GM12878 (cell line): ENCODE measurements around the gene PLEKHA5. TPM values are rescaled to one million over a fixed set of nuclear protein-coding genes. Genes with fewer than 3 reads are reported as not detected.

ENCODE experiments used
- ATAC-seq: fragments of 200-7000 bp; cut with Tn5 transposase; 3 replicates; pipeline ENCODE4 v1.9.1; 2020; ENCODE audit warnings: mild to moderate bottlenecking, moderate library complexity
- BruUV-seq: library from RNA; stranded (reverse); fragments of 400-500 nt; replicated peaks from 2 replicates; lab custom pipeline; 2021; lab: Mats Ljungman, UMichigan
- CTCF ChIA-PET: fragments of 300-600 bp; sonication (Branson Sonifier 250); formaldehyde crosslinking; extraction: SDS; loops from one replicate; lab custom pipeline; 2021; ENCODE audit warnings: inconsistent platforms; lab: Yijun Ruan, JAX
- POLR2A ChIA-PET: fragments of 350-600 bp; formaldehyde crosslinking; extraction: SDS; loops from one replicate; lab custom pipeline; 2021; ENCODE audit warnings: inconsistent platforms; lab: Charles Lee
- RAD21 ChIA-PET: fragments of 300-600 bp; sonication (Branson Sonifier 250); formaldehyde crosslinking; loops from one replicate; lab custom pipeline; 2023; ENCODE audit warnings: antibody characterized with exemption; ENCODE audit not compliant: unreplicated experiment; lab: Charles Lee
- SMC1A ChIA-PET: fragments of 300-600 bp; sonication (Branson Sonifier 250); formaldehyde crosslinking; loops from one replicate; lab custom pipeline; 2023; ENCODE audit not compliant: unreplicated experiment, uncharacterized antibody; lab: Charles Lee
- DNase-seq: peaks from one replicate; pipeline ENCODE4 v3.0.0-alpha.2; 2011; ENCODE audit warnings: low read depth, low spot score
- FAIRE-seq: peaks from 3 replicates; lab custom pipeline; 2011; peaks lifted over from hg19 to GRCh38; lab: Jason Lieb, UNC
- H2AFZ ChIP-seq: 2 replicates; pipeline ENCODE4 v1.6.0; 2011; ENCODE audit warnings: low read depth, low read length, control low read depth; ENCODE audit not compliant: control insufficient read depth
- H3K27ac ChIP-seq: 2 replicates; pipeline ENCODE4 v1.5.1; 2011; ENCODE audit warnings: control low read depth; ENCODE audit not compliant: control insufficient read depth, insufficient read depth
- H3K27me3 ChIP-seq, 2 experiments: replicated peaks in 1 of 2; 2 replicates each; pipeline versions ENCODE4 v1.6.0 to v1.6.1; 2011; ENCODE audit warnings: low read length in 1 of 2; ENCODE audit not compliant: control insufficient read depth in 2 of 2, insufficient read depth in 2 of 2
- H3K36me3 ChIP-seq, 2 experiments: 2 replicates each; pipeline ENCODE4 v1.5.1; 2011; ENCODE audit warnings: low read length in 1 of 2; ENCODE audit not compliant: control insufficient read depth in 2 of 2, insufficient read depth in 2 of 2
- H3K4me1 ChIP-seq: 2 replicates; pipeline ENCODE4 v1.6.1; 2011; ENCODE audit warnings: mild to moderate bottlenecking, low read length, moderate library complexity, mixed read lengths; ENCODE audit not compliant: control insufficient read depth, insufficient read depth
- H3K4me2 ChIP-seq: 2 replicates; pipeline ENCODE4 v1.6.0; 2011; ENCODE audit warnings: control low read depth; ENCODE audit not compliant: control insufficient read depth, insufficient read depth
- H3K4me3 ChIP-seq: fragments of 200-600 bp; sonication (generic); 2 replicates; pipeline ENCODE4 v1.5.1; 2016
- H3K79me2 ChIP-seq: 2 replicates; pipeline ENCODE4 v1.6.0; 2011; ENCODE audit warnings: low read length; ENCODE audit not compliant: control insufficient read depth, insufficient read depth
- H3K9ac ChIP-seq: 2 replicates; pipeline ENCODE4 v1.8.0; 2011; ENCODE audit warnings: low read length, control low read depth, mixed read lengths; ENCODE audit not compliant: control insufficient read depth, insufficient read depth
- H3K9me3 ChIP-seq: replicated peaks from 3 replicates; pipeline ENCODE4 v1.5.1; 2011; ENCODE audit warnings: mild to moderate bottlenecking, low read length; ENCODE audit not compliant: control insufficient read depth, insufficient read depth
- H4K20me1 ChIP-seq: 2 replicates; pipeline ENCODE4 v1.6.0; 2011; ENCODE audit not compliant: control insufficient read depth, insufficient read depth
- BACH1 ChIP-seq: fragments of 450-650 bp; IDR thresholded peaks from 2 replicates; pipeline ENCODE4 v1.6.1; 2017; ENCODE audit warnings: mild to moderate bottlenecking, borderline replicate concordance
- HCFC1 ChIP-seq: fragments of 150-350 bp; IDR thresholded peaks from 2 replicates; pipeline ENCODE4 v1.6.1; 2014; ENCODE audit warnings: low read length
- HDAC6 ChIP-seq: fragments of 200-600 bp; sonication (generic); IDR thresholded peaks from one replicate; pipeline ENCODE4 v1.8.0; 2017; ENCODE audit warnings: antibody characterized with exemption; ENCODE audit not compliant: unreplicated experiment
- IKZF1 ChIP-seq: fragments of 450-650 bp; conservative IDR thresholded peaks from 2 replicates; pipeline ENCODE4 v1.6.1; 2017; ENCODE audit warnings: antibody characterized with exemption, mild to moderate bottlenecking
- PAX5 ChIP-seq: IDR thresholded peaks from 2 replicates; pipeline ENCODE4 v1.6.1; 2011; ENCODE audit warnings: low read depth, low read length, borderline replicate concordance
- WGBS: methylation state at CpG from one replicate; pipeline ENCODE4 v1.1.6; 2016; ENCODE audit warnings: low lambda C conversion rate; ENCODE audit not compliant: insufficient replicate concordance, insufficient coverage; ENCODE audit errors: missing lambda C conversion rate; 5-methylcytosine and 5-hydroxymethylcytosine counted together
- in situ Hi-C: fragments of 300-500 bp; cut with MboI; formaldehyde crosslinking; loops from 9 replicates; pipeline ENCODE4 v1.14.3; 2018; ENCODE audit warnings: mixed read lengths
- intact Hi-C: fragments of 100-400 bp; cut with micrococcal nuclease; formaldehyde crosslinking; loops from one replicate; pipeline ENCODE4 v1.14.2; 2022; ENCODE audit not compliant: unreplicated experiment
- polyA plus RNA-seq, 11 experiments: library from polyadenylated mRNA; depleted of rRNA in 4 of 11; unstranded in 6 of 11; stranded (reverse) in 5 of 11; fragments of >200 nt; fragmentation: Nextera tagmentation in 4 of 11; fragmentation: Illumina TruSeq in 1 of 11; extraction: Ambion mirVana in 4 of 11; extraction: Trizol in 1 of 11; gene quantifications; 1 replicate in 1 of 11; 2 replicates in 10 of 11; pipeline versions ENCODE4 v1.2.1 to v1.2.3, GENCODE V29; 2011 to 2016; ENCODE audit warnings: inconsistent platforms in 2 of 11, missing spikeins in 2 of 11, low read depth in 1 of 11
- total RNA-seq, 4 experiments: library from RNA; depleted of rRNA in 3 of 4; stranded (reverse); fragments of >200 nt in 3 of 4; fragmentation: Illumina TruSeq in 1 of 4; extraction: Trizol in 1 of 4; gene quantifications; 2 replicates each; pipeline versions ENCODE4 v1.2.1 to v1.2.3, GENCODE V29; 2013 to 2021
- TF ChIP-seq, protein P1 (sequence below): IDR thresholded peaks from 2 replicates; pipeline ENCODE4 v1.6.1; 2012; ENCODE audit warnings: improper control_type of control experiment, low read depth, low read length; ENCODE audit not compliant: insufficient replicate concordance

Gene PLEKHA5
- total and polyA plus RNA-seq, 10 of the 15 experiments (the other 5 are each of a cell fraction or from before 2014, with no cell fraction given) = 0.09 to 0.33 (median 0.18) TPM; not detected in 3

GRCh38 chr12:19409376-19409775, 279.8 kb downstream of the PLEKHA5 start:
- RAD21 ChIA-PET = no interaction called here

More at GRCh38 chr12:19409376-19409775, 279.8 kb downstream of the PLEKHA5 start:
- no peaks in the 10 kb centered on the region for H3K79me2 ChIP-seq
- in situ Hi-C loops = no loop called here
- TF ChIP-seq, protein P1, sequence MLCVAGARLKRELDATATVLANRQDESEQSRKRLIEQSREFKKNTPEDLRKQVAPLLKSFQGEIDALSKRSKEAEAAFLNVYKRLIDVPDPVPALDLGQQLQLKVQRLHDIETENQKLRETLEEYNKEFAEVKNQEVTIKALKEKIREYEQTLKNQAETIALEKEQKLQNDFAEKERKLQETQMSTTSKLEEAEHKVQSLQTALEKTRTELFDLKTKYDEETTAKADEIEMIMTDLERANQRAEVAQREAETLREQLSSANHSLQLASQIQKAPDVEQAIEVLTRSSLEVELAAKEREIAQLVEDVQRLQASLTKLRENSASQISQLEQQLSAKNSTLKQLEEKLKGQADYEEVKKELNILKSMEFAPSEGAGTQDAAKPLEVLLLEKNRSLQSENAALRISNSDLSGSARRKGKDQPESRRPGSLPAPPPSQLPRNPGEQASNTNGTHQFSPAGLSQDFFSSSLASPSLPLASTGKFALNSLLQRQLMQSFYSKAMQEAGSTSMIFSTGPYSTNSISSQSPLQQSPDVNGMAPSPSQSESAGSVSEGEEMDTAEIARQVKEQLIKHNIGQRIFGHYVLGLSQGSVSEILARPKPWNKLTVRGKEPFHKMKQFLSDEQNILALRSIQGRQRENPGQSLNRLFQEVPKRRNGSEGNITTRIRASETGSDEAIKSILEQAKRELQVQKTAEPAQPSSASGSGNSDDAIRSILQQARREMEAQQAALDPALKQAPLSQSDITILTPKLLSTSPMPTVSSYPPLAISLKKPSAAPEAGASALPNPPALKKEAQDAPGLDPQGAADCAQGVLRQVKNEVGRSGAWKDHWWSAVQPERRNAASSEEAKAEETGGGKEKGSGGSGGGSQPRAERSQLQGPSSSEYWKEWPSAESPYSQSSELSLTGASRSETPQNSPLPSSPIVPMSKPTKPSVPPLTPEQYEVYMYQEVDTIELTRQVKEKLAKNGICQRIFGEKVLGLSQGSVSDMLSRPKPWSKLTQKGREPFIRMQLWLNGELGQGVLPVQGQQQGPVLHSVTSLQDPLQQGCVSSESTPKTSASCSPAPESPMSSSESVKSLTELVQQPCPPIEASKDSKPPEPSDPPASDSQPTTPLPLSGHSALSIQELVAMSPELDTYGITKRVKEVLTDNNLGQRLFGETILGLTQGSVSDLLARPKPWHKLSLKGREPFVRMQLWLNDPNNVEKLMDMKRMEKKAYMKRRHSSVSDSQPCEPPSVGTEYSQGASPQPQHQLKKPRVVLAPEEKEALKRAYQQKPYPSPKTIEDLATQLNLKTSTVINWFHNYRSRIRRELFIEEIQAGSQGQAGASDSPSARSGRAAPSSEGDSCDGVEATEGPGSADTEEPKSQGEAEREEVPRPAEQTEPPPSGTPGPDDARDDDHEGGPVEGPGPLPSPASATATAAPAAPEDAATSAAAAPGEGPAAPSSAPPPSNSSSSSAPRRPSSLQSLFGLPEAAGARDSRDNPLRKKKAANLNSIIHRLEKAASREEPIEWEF = no peak
- TF ChIP-seq BACH1 (no peak), PAX5 (no peak), IKZF1 (no peak), HCFC1 (no peak), HDAC6 (no peak)
- TF ChIP-seq, all 136 proteins: peak for 0
- H3K9ac ChIP-seq = no peak overlapping the region
- no peak overlapping the region for H3K4me2 ChIP-seq
- ChIA-PET SMC1A (interaction anchor here (0.6 to 1.5 kb wide), 4 partner anchors 12 to 166 kb away, joined by 3 to 4 read pairs (median 3); no protein-coding TSS in a partner anchor), CTCF (no interaction called here), POLR2A (no interaction called here)
- 43% methylated on average over 3 of the region's 3 CpGs for WGBS
- no peak for FAIRE-seq
- H3K27ac ChIP-seq = no peak overlapping the region
- H2AFZ ChIP-seq = no peak overlapping the region
- H3K36me3 ChIP-seq = no peaks in the 10 kb centered on the region
- no TSS peak for BruUV-seq
- DNase-seq = no peak
- intact Hi-C loops = no loop called here
- no peaks in the 10 kb centered on the region for H4K20me1 ChIP-seq
- no peak for ATAC-seq
- H3K9me3 ChIP-seq = no peaks in the 10 kb centered on the region
- no peaks in the 10 kb centered on the region for H3K4me1 ChIP-seq
- no peak overlapping the region for H3K4me3 ChIP-seq
- no peaks in the 10 kb centered on the region for H3K27me3 ChIP-seq
